ENCODE measurements around the gene DIS3L2.
"Not testable (repeated sequence)": the region's sequence is repeated elsewhere in the genome, so short reads cannot be mapped to it uniquely, and the experiment has no call there.

Gene DIS3L2

DNA sequence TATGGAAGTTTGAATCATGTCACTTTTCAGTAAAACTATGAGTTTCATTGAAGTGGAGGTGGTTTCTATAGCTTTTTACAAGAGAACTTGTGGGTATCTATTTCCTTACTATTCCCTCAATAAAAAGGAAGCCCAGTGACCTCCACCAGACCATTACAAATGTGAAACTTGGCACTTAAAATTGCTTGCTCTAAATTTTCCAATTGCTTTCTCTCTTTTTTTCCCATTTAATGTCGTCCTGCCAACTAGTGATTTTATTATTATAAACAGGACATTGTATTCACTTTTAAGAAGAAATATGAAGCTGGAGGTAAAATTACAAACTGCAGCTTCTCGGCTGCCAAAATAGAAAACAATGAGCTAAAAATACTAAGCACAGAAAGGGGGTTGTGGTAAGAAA lies 208.9 kb downstream of the DIS3L2 start:
- no peak for DNase-seq (ENCODE audit: low read depth in 2 of 2, low spot score in 1 of 2)

DNA sequence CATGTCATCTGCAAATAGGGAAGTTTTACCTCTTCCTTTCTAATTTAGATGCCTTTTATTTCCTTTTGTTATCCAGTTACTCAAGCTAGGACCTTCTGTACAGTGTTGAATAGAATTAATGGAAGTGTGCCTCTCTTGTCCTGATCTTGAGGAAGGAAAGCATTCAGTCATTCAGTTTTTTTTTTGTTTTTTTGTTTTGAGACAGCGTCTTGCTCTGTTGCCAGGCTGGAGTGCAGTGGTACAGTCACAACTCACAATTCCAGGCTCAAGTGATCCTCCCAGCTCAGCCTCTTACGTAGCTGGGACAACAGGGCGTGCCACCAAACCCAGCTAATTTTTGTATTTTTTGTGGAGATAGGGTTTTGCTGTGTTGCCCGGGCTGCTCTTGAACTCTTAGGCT lies 213.1 kb downstream of the DIS3L2 start:
- DNase-seq (ENCODE audit: low read depth in 2 of 2, low spot score in 1 of 2) = no peak

DNA sequence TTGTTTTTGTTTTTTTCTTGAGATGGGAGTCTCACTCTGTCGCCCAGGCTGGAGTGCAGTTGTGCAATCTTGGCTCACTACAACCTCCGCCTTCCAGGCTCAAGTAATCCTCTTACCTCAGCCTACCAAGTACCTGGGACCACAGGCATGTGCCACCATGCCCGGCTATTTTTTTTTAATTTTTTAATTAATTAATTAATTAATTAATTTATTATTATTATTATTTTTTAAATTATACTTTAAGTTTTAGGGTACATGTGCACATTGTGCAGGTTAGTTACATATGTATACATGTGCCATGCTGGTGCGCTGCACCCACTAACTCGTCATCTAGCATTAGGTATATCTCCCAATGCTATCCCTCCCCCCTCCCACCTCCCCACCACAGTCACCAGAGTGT lies 215.1 kb downstream of the DIS3L2 start:
- DNase-seq (ENCODE audit: low read depth in 2 of 2, low spot score in 1 of 2) = not testable (repeated sequence)

DNA sequence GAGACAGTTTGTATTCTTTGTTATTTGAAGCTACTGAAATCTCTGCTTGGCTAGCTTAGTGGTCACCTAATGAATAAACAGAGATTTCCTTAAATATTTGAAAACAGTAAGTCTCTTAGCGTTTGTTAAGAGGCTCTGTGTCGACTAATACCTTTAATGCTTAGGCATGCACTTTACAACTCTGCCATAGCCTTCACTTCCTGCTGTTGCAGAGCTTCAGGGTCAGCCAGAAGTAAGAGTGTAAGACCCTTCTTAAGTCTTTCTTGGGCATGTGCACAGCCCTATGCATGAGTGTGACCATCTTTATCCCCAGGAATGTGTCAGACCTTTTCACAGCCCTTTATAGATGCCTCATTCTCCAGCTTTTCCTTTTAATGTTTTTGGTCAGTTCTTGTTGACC lies 221.8 kb downstream of the DIS3L2 start:
- no peak for DNase-seq (ENCODE audit: low read depth in 2 of 2, low spot score in 1 of 2)

DNA sequence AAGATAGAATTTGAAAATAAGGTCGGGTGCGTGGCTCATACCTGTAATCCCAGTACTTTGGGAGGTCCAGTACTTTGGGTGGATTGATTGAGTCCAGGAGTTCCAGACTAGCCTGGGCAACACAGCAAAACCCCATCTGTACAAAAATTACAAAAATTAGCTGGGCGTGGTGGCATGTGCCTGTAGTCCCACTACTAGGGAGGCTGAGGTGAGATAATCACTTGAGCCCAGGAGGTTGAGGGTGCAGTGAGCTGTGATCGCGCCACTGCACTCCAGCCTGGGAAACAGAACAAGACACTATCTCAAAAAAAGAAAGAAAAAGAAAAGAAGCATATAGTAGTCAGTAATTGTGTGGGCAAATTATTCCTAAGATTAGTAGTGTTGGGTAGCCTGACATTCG lies 222.8 kb downstream of the DIS3L2 start:
- DNase-seq (ENCODE audit: low read depth in 2 of 2, low spot score in 1 of 2) = no peak

DNA sequence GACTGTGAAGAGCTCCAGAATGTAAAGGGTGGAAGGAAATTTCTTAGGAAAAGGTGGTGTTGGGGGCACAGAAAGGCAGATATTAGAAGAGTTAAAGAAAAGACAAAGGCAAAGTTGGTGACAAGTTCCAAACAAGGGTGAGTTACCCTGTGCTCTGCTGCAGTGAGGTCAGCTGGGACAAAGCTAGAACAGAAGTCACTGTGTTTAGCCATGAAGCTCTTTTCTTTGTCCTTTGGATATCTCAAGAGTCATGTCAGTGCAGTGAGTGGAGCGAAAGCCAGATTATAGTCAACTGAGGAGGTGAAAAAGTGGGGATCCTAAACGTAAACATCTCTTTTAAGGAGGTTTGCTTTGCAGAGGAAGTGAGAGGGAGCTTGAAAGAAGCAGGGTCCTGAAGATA lies 229.3 kb downstream of the DIS3L2 start:
- no peak for DNase-seq (ENCODE audit: low read depth in 2 of 2, low spot score in 1 of 2)

DNA sequence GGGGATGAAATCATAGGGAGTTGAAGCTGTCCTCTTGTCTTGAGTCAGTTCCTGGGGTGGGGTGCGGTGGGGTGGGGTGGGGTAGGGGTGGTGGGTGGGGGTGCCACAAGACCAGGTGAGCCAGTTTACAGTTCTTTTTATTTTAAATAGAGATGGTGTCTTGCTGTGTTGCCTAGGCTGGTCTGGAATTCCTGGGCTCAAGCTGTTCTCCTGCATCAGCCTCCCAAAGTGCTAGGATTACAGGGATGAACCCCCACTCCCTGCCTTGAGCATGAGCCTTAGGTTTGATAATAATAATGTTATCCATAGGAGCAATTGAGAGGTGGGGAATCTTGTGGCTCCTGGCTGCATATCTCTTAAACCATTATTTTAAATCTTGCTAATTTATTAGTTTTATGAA lies 234.0 kb downstream of the DIS3L2 start:
- no peak for DNase-seq (ENCODE audit: low read depth in 2 of 2, low spot score in 1 of 2)

DNA sequence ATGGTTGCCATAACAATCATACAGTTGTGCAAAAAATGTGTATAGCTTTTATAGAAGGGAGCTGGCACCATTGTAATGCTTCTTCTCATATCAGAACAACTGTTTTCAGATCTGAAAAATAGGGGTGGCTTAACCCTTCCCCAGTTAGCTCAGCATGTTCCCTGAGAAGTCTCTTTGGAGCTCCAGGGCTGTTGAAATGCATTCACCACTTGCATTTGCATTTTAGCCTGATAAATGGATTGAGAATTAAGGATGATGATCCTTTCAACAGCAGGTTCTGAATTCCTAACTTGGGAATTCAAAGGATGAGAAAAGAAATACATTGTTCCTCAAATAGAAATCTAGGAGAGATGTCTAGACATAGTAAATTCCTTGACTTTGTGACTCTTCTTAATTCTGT lies 235.3 kb downstream of the DIS3L2 start:
- no peak for DNase-seq (ENCODE audit: low read depth in 2 of 2, low spot score in 1 of 2)

DNA sequence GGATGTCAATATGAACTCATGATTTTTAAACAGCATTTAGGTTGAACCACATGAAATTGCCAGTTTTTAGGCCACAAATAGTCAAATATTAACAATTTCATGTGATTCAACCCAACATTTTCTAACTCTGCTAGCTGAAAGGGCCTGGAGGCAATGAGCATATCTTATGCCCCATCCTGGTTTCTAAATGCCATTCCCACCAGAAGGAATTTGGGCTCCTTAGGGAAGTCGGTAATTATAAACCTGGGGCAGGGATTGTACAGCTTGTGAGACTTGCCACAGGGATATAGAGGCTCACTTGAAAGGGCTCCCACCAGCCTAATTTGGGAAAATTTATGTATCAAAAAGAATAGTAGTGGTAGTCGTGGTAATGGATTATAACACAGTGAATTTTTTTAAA lies 238.7 kb downstream of the DIS3L2 start:
- DNase-seq (ENCODE audit: low read depth in 2 of 2, low spot score in 1 of 2) = no peak

DNA sequence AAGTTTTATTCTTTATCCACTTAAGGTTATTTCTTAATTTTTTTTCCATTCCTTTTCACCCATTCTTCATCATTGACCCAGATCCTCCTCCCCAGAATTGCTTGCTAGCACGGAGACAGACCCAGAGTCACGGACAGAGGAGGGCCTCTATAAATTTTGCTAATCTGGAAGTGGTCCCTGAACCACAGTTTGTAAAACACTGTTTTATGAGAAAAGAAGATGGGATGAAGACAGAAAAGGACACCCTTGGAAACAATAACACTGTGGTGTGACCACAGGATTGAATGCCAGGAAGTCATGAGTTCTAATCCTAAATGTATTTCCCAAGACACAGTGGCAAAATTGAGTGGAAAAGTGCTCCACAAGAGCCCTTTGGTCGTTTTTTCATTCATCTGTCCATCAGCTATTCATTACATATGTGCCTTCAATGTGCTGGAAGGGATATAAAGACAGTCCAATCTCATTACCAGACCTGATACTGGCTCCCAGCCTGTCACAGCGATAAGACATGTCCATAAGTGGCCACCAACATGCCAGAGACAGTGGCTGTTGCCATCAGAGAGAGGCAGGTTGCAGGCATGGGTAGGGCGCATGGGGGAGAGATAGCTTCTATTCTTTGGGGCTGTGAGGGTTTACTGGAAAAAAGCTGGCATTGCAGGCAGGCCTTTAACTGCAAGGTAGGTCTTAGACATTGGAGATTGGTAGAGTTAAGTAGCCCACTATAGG lies 241.8 kb downstream of the DIS3L2 start:
- no peak for DNase-seq (ENCODE audit: low read depth in 2 of 2, low spot score in 1 of 2)

DNA sequence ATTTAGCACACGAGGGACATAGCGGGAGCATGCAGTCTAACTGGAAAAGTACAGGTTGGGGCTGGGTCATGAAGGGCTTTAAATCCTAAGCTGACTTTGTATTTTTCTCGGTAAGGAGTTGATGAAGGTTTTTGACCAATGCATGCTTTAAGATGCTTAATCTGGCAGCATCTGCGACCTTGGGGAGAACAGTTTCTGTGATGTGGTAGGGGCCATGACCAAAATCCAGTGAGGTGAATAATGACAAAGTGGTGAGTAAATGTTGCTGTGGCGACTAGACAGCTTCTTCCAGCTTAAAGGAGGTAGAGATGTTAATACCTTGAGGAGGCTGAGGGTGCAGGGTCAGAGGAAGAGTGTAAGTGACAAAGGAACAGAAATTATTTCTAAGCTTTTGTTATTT lies 242.4 kb downstream of the DIS3L2 start:
- no peak for DNase-seq (ENCODE audit: low read depth in 2 of 2, low spot score in 1 of 2)

DNA sequence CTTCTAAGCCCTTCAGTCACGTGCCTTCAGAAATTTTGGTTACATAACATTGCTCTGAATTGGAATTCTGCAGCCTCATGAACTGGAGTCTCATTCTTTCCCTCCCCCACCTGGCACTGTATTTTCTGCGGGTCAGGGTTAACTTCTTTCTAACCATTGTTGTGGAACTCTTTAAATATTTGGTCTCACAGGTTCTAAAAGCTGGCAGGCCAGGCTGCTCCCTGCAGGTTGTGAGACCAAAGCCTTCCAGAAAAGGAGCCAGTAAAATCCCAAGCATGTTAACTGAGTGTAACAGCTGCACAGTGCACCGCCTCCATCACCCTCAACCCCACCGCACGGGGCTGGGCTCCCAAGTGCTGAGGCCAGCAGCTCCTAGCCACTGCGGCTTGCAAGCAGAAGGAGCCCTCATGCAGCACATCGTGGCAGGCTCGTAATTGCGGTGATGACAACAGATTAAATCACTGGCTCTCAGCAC lies 243.0 kb downstream of the DIS3L2 start:
- DNase-seq (ENCODE audit: low read depth in 2 of 2, low spot score in 1 of 2) = no peak

DNA sequence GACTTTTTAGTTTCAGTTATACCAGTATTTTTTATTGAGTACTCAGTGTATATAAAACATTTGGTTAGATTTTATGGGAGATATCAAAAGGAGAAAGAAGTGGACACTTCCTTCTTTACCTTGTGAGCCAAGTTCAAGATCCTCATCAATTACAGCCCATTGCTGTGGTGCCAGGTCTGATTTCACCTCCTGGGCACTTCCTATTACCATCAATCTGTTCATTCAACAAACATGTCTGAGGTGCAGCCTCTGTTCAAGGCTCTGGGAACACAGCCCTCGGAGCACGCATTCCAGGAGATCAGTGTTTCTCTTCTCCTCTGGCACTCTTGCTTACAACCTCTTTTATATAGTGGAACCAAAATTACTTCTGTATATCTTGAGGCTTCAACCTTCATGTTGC lies 245.7 kb downstream of the DIS3L2 start:
- DNase-seq (ENCODE audit: low read depth in 2 of 2, low spot score in 1 of 2) = no peak

DNA sequence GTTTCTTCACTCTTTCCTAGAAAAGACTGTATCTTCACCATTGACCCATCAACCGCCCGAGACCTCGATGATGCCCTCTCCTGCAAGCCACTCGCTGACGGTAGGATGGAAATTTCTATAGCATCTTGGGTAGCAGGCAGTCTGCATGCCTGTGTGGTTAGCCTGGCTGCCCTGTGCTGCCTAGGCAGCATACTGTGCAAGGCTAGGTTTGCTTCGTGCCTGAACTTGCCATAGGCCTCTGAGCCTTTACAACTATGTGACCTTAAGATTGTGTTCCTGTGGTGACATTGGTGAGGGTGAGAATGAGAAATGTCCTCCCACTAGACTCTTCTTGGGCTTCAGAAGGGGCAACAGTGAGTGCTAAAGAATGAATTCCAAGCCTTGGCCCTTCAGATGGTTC lies 248.8 kb downstream of the DIS3L2 start:
- no peak for DNase-seq (ENCODE audit: low read depth in 2 of 2, low spot score in 1 of 2)

DNA sequence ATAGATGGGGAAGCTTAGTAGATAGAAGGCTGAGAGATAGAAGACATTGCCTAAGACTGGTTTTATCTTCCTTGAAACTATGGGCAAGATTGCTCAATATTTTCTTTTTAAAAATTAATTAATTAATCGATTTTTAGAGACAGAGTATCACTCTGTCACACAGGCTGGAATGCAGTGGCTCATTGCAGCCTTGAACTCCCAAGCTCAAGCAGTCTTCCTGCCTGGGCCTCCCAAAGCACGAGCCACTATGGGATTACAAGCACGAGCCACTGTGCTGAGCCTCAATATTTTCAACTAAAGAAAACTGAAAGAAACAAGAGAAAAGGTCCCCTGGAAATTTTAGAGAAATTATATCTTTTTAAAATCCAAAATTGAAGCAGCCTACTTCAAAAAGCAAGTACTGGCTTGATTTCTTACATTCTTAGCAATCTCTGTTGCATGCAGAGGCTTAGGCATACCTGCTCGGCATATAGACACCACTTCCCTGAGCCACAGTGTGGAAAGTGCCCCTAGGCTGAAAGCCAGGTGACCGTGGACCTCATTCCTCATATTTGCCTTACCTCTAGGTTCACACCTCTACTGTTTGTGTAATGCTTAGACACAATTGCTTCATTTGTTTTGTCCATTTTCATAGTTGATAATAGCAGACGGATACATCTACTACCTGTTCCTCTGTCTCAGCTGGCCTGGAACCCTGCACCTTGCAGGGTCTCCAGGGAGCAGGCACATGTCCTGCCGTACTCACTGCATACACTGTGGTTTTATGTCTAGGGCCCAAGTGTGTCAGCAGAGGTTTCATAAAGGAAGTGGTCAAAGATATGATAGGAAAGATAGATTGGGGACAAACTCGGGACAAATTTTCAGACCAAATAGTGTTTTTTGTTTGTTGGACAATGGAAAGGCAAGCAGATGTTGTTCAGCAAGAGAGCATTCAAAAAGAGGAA lies 250.5 kb downstream of the DIS3L2 start:
- no peak for DNase-seq (ENCODE audit: low read depth in 2 of 2, low spot score in 1 of 2)

DNA sequence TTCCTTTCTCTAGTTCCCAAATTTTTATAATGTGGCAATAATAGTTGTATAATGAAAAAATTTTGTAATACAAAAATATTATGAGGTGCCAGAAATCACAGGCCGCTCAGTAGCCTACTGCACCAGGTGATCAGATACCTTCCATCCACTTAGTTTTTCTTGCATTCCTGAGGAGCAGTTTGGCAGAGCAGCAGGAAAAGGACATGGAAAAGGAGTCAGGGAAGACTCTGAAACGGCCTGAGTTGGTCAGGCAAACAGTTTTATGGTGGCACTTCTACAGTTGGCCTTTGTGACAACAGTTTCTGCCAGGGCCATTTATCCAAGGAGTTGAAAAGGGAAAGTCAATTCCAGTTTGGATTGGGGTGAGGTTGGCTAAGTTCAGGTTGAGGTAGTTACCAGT lies 251.7 kb downstream of the DIS3L2 start:
- no peak for DNase-seq (ENCODE audit: low read depth in 2 of 2, low spot score in 1 of 2)

DNA sequence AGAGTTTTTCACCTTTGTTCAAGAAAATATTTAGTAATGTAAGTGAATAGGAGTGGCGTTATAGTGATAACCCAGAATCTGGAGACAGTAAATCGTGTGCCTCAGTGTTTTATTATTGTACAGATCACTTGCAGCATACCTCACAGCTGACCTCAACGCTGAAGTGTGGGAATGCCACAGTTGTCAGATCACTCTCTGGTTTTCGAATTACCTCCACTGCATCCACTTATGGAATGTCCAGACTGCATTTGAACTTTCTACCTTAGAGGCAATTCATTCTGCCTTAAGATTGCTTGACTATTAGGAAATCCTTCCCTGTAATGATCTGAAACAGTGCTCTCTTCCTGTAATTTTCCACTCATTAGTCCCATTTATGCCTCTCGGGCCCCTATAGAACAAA lies 252.5 kb downstream of the DIS3L2 start:
- DNase-seq (ENCODE audit: low read depth in 2 of 2, low spot score in 1 of 2) = no peak

DNA sequence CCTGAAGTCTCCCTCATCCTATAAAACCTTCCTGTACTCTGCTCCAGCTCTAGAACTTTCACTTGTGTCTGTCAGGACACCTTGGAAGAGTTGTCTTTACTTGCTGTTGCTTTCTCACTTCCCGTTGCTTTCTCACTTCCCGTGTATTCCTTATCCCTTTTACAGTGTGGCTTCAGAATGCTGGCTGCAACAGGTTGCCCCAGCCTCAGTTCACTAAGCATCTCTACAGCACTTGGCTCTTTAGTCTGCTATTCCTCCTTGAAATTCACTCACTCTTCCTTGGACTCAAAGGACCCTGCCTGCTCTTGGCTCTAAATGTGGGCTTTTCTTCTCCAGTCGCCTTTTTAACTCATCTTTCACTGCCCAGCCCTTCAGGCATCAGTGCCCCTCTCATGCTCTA lies 254.5 kb downstream of the DIS3L2 start:
- no peak for DNase-seq (ENCODE audit: low read depth in 2 of 2, low spot score in 1 of 2)

DNA sequence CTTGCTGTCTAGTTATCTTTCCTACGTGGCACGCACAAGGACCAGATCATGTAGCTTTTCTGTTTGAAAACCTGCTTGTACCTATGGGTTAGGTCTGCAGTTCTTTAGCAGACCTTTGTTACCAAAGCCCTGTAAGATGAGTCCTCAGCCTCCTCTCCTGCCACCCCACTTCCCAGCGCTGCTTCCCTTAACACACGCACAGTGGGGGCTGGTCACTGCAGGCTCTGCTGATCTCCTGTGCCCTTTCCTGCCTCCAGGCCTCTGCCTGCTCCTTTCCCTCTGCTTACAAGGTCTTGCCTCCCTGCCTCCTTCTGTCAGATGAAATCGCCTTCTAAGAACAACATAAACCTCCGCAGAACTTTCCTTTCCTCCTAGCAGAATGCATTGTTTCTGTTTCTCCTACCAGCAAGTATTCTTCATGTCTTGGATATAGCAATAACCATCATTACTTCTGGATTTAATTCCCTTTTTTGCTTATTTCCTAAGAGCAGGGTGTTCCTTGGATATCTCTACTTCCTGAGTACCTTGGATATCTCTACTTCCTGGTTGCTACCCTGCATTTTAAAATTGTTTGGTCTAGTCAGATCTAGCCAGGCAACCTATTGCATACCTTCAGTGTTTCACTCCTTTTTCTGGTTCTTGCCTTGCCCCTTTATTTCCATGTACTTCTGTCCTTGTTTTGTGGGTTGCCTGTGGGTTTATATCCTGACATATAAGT lies 257.4 kb downstream of the DIS3L2 start:
- DNase-seq (ENCODE audit: low read depth in 2 of 2, low spot score in 1 of 2) = no peak

DNA sequence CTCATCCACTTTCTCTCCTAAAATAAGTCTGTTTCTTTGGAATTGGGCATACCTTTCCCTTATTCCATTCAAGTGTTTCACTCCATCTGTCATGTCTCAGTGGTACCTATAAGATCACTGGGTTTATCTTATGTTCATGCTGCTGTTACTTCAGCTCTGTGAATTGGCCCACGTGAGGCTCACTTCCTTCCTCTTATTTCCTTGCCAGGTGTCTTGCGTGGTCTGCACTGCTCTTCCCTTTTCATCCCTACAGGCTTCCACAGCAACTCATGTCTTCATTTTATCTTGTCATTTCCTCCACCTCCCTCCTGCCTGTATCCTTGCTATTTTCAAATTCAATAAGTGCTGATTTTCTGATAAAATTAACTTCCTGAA lies 258.0 kb downstream of the DIS3L2 start:
- DNase-seq (ENCODE audit: low read depth in 2 of 2, low spot score in 1 of 2) = no peak

DNA sequence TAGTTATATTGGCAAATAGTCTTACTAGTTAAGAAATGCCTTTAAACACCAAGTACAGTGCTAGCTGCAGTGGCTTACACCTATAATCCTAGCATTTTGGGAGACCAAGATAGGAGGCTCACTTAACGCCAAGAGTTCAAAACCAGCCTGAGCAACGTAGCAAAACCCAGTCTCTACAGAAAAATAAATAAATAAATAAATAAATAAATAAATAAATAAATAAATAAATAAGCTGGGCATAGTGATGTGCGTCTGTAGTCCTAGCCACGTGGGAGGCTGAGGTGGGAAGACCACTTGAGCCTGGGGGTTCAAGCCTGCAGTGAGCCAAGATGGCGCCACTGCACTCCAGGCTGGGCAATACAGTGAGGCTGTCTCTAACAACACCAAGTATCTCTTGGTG lies 258.4 kb downstream of the DIS3L2 start:
- DNase-seq (ENCODE audit: low read depth in 2 of 2, low spot score in 1 of 2) = no peak

DNA sequence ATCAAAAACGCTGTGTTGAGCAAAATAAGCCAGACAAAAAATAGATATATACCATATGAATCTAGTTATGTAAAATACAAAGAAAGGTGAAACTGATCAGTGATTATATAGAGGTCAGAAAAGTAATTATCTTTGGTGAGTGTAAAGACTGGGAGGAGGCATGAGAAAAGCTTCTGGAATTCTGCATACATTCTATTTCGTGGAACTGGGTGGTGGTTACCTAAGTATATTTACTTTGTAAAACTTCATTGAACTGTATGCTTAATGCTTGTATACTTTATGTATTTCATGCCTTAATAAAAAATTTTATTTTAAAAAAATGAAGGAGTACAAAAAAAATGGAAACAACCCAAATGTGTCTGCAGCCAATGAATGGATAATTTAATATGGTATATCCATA lies 263.9 kb downstream of the DIS3L2 start:
- DNase-seq (ENCODE audit: low read depth in 2 of 2, low spot score in 1 of 2) = no peak

Measured in stimulated activated CD8-positive, alpha-beta memory T cell treated with anti-CD3 and anti-CD28 coated beads, Interleukin-4, amount 100 ng/mL, for 1 hour (primary cell).